GM12878 (cell line): ENCODE measurements around the gene CCND2. TPM values are rescaled to one million over a fixed set of nuclear protein-coding genes. Genes with fewer than 3 reads are reported as not detected.
A peak's percentile ranks its signal among the peaks of the same experiment; 100 is the strongest.

ENCODE experiments used
- ASH2L ChIP-seq: fragments of 300-600, 200-600 bp; sonication (generic); IDR thresholded peaks from 2 replicates; pipeline ENCODE4 v1.6.1; 2017; ENCODE audit warnings: low read depth, mild to moderate bottlenecking, borderline replicate concordance
- ATF7 ChIP-seq: fragments of 450-650 bp; IDR thresholded peaks from 2 replicates; pipeline ENCODE4 v1.6.1; 2016; ENCODE audit warnings: low read depth, mild to moderate bottlenecking
- BRCA1 ChIP-seq: IDR thresholded peaks from 2 replicates; pipeline ENCODE4 v1.6.1; 2011; ENCODE audit warnings: low read depth, low read length, improper control_type of control experiment
- CBFB ChIP-seq: IDR thresholded peaks from 2 replicates; pipeline ENCODE4 v1.6.1; 2016; ENCODE audit warnings: antibody characterized with exemption, low read depth
- CHD1 ChIP-seq: IDR thresholded peaks from 2 replicates; pipeline ENCODE4 v1.6.1; 2012; ENCODE audit warnings: low read depth, low read length, improper control_type of control experiment
- GABPA ChIP-seq: IDR thresholded peaks from 2 replicates; pipeline ENCODE4 v1.6.1; 2014; ENCODE audit warnings: antibody characterized with exemption, low read depth, mild to moderate bottlenecking, inconsistent platforms
- IRF5 ChIP-seq: fragments of 450-650 bp; IDR thresholded peaks from 2 replicates; pipeline ENCODE4 v1.6.1; 2017; ENCODE audit warnings: borderline replicate concordance
- KDM1A ChIP-seq: fragments of 200-600 bp; sonication (generic); IDR thresholded peaks from 2 replicates; pipeline ENCODE4 v1.6.1; 2016; ENCODE audit warnings: borderline replicate concordance
- SIN3A ChIP-seq: IDR thresholded peaks from 2 replicates; pipeline ENCODE4 v1.6.1; 2012; ENCODE audit warnings: low read depth, low read length, improper control_type of control experiment
- SMC3 ChIP-seq: IDR thresholded peaks from 2 replicates; pipeline ENCODE4 v1.6.1; 2011; ENCODE audit warnings: low read length, improper control_type of control experiment, borderline replicate concordance
- STAT3 ChIP-seq: IDR thresholded peaks from 2 replicates; pipeline ENCODE4 v1.6.1; 2011; ENCODE audit warnings: low read depth, low read length, improper control_type of control experiment
- USF1 ChIP-seq: IDR thresholded peaks from 2 replicates; pipeline ENCODE4 v1.6.1; 2011; ENCODE audit warnings: borderline replicate concordance, low read depth, mild to moderate bottlenecking, moderate library complexity, mixed read lengths, low read length; ENCODE audit not compliant: insufficient read depth; ENCODE audit errors: extremely low read length
- ZNF622 ChIP-seq: fragments of 450-650 bp; IDR thresholded peaks from 2 replicates; pipeline ENCODE4 v1.6.1; 2017; ENCODE audit warnings: mild to moderate bottlenecking, inconsistent platforms
- polyA plus RNA-seq, 11 experiments: library from polyadenylated mRNA; depleted of rRNA in 4 of 11; unstranded in 6 of 11; stranded (reverse) in 5 of 11; fragments of >200 nt; fragmentation: Nextera tagmentation in 4 of 11; fragmentation: Illumina TruSeq in 1 of 11; extraction: Ambion mirVana in 4 of 11; extraction: Trizol in 1 of 11; gene quantifications; 1 replicate in 1 of 11; 2 replicates in 10 of 11; pipeline versions ENCODE4 v1.2.1 to v1.2.3, GENCODE V29; 2011 to 2016; ENCODE audit warnings: inconsistent platforms in 2 of 11, missing spikeins in 2 of 11, low read depth in 1 of 11
- total RNA-seq, 4 experiments: library from RNA; depleted of rRNA in 3 of 4; stranded (reverse); fragments of >200 nt in 3 of 4; fragmentation: Illumina TruSeq in 1 of 4; extraction: Trizol in 1 of 4; gene quantifications; 2 replicates each; pipeline versions ENCODE4 v1.2.1 to v1.2.3, GENCODE V29; 2013 to 2021
- TF ChIP-seq, protein P1 (sequence below): fragments of 450-650 bp; IDR thresholded peaks from 2 replicates; pipeline ENCODE4 v1.6.1; 2018; ENCODE audit warnings: borderline replicate concordance, mild to moderate bottlenecking; ENCODE audit not compliant: partially characterized antibody
- TF ChIP-seq, protein P2 (sequence below): IDR thresholded peaks from 2 replicates; pipeline ENCODE4 v1.6.1; 2011; ENCODE audit warnings: borderline replicate concordance, low read depth, mild to moderate bottlenecking, moderate library complexity, low read length; ENCODE audit not compliant: insufficient read depth, poor library complexity, severe bottlenecking
- TF ChIP-seq, protein P3 (sequence below): fragments of 450-650 bp; conservative IDR thresholded peaks from 2 replicates; pipeline ENCODE4 v1.6.1; 2017; ENCODE audit warnings: mild to moderate bottlenecking, moderate library complexity
- TF ChIP-seq, protein P4 (sequence below): fragments of 450-650 bp; IDR thresholded peaks from 2 replicates; pipeline ENCODE4 v1.6.1; 2017; ENCODE audit warnings: mild to moderate bottlenecking, moderate library complexity

CCND2 gene
- total and polyA plus RNA-seq, 10 of the 15 experiments (the other 5 are each of a cell fraction or from before 2014, with no cell fraction given), result 30.1 to 263 (median 152) TPM

DNA sequence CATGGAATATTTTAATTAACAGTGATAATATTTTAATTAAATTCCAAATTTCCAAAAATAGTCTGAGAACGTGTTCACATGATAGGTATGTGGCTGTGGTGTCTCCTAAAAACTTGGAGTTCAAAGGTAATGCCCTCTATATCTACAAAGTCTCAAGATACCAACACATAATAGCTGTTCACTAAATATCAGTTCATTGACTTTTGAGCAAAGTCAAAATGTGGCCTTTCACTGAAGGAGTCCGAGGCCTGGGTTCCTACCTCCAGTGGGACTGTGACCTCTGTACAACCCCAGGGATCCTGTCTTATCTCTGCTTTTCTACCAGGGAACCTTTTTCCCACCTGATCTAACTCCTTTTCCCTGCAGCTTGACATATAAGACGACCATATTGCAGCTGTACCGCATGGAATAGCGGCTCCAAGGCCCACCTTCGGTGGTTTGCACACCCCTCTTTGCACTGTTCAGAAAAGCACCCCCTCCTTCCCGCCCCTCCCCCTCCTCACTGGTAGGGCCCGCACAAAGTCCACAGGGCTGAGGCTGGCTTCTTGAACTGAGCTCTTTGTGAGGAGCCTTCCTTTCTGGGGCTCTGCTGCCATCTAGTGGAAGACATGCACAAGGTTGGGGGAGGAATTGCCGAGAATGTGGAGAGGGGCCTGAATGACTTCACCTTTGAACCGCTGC lies 3.1 kb downstream of the CCND2 start (continued):
- TF ChIP-seq, protein P1, sequence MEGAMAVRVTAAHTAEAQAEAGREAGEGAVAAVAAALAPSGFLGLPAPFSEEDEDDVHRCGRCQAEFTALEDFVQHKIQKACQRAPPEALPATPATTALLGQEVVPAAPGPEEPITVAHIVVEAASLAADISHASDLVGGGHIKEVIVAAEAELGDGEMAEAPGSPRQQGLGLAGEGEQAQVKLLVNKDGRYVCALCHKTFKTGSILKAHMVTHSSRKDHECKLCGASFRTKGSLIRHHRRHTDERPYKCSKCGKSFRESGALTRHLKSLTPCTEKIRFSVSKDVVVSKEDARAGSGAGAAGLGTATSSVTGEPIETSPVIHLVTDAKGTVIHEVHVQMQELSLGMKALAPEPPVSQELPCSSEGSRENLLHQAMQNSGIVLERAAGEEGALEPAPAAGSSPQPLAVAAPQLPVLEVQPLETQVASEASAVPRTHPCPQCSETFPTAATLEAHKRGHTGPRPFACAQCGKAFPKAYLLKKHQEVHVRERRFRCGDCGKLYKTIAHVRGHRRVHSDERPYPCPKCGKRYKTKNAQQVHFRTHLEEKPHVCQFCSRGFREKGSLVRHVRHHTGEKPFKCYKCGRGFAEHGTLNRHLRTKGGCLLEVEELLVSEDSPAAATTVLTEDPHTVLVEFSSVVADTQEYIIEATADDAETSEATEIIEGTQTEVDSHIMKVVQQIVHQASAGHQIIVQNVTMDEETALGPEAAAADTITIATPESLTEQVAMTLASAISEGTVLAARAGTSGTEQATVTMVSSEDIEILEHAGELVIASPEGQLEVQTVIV, result no peak
- TF ChIP-seq CHD1 (0 out of 2 replicates have a peak, but pooled peaks have one; percentile 52), KDM1A (no peak), STAT3 (no peak), ASH2L (no peak), IRF5 (no peak), ZNF622 (no peak), USF1 (no peak), BRCA1 (no peak), CBFB (peak; percentile 70; the same call in 1 of the 2 replicates), SIN3A (no peak), ATF7 (peak; percentile 90), GABPA (no peak), SMC3 (peak; percentile 95)
- TF ChIP-seq, protein P2, sequence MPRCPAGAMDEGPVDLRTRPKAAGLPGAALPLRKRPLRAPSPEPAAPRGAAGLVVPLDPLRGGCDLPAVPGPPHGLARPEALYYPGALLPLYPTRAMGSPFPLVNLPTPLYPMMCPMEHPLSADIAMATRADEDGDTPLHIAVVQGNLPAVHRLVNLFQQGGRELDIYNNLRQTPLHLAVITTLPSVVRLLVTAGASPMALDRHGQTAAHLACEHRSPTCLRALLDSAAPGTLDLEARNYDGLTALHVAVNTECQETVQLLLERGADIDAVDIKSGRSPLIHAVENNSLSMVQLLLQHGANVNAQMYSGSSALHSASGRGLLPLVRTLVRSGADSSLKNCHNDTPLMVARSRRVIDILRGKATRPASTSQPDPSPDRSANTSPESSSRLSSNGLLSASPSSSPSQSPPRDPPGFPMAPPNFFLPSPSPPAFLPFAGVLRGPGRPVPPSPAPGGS, result no peak
- TF ChIP-seq, protein P3, sequence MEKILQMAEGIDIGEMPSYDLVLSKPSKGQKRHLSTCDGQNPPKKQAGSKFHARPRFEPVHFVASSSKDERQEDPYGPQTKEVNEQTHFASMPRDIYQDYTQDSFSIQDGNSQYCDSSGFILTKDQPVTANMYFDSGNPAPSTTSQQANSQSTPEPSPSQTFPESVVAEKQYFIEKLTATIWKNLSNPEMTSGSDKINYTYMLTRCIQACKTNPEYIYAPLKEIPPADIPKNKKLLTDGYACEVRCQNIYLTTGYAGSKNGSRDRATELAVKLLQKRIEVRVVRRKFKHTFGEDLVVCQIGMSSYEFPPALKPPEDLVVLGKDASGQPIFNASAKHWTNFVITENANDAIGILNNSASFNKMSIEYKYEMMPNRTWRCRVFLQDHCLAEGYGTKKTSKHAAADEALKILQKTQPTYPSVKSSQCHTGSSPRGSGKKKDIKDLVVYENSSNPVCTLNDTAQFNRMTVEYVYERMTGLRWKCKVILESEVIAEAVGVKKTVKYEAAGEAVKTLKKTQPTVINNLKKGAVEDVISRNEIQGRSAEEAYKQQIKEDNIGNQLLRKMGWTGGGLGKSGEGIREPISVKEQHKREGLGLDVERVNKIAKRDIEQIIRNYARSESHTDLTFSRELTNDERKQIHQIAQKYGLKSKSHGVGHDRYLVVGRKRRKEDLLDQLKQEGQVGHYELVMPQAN, result no peak
- TF ChIP-seq, protein P4, sequence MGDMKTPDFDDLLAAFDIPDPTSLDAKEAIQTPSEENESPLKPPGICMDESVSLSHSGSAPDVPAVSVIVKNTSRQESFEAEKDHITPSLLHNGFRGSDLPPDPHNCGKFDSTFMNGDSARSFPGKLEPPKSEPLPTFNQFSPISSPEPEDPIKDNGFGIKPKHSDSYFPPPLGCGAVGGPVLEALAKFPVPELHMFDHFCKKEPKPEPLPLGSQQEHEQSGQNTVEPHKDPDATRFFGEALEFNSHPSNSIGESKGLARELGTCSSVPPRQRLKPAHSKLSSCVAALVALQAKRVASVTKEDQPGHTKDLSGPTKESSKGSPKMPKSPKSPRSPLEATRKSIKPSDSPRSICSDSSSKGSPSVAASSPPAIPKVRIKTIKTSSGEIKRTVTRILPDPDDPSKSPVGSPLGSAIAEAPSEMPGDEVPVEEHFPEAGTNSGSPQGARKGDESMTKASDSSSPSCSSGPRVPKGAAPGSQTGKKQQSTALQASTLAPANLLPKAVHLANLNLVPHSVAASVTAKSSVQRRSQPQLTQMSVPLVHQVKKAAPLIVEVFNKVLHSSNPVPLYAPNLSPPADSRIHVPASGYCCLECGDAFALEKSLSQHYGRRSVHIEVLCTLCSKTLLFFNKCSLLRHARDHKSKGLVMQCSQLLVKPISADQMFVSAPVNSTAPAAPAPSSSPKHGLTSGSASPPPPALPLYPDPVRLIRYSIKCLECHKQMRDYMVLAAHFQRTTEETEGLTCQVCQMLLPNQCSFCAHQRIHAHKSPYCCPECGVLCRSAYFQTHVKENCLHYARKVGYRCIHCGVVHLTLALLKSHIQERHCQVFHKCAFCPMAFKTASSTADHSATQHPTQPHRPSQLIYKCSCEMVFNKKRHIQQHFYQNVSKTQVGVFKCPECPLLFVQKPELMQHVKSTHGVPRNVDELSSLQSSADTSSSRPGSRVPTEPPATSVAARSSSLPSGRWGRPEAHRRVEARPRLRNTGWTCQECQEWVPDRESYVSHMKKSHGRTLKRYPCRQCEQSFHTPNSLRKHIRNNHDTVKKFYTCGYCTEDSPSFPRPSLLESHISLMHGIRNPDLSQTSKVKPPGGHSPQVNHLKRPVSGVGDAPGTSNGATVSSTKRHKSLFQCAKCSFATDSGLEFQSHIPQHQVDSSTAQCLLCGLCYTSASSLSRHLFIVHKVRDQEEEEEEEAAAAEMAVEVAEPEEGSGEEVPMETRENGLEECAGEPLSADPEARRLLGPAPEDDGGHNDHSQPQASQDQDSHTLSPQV, result no peak
